MCF 10A (cell line): ENCODE results near the gene PGK2. TPM values are rescaled to one million over a fixed set of nuclear protein-coding genes. Genes with fewer than 3 reads are reported as not detected.
"Not testable (repeated sequence)": the region's sequence is repeated elsewhere in the genome, so short reads cannot be mapped to it uniquely, and the experiment has no call there.

Source experiments
- BruUV-seq: library from RNA; stranded (reverse); fragments of 400-500 nt; replicated peaks from 2 replicates; lab custom pipeline; 2021; lab: Mats Ljungman, UMichigan
- CTCF ChIA-PET: fragments of 300-600 bp; sonication (Branson Sonifier 250); formaldehyde crosslinking; extraction: SDS; loops from one replicate; lab custom pipeline; 2021; ENCODE audit warnings: antibody characterized with exemption, inconsistent platforms; lab: Yijun Ruan, JAX
- POLR2A ChIA-PET: fragments of 300-600, 350-650 bp; sonication (Branson Sonifier 250); formaldehyde crosslinking; extraction: SDS; loops from one replicate; lab custom pipeline; 2020; ENCODE audit warnings: antibody characterized with exemption, inconsistent platforms; lab: Yijun Ruan, JAX
- DNase-seq: peaks from one replicate; pipeline ENCODE4 v3.0.0-alpha.2; 2018; ENCODE audit not compliant: unreplicated experiment
- H3K27ac Mint-ChIP-seq: one replicate; pipeline ENCODE4 v1.8.0; 2022; ENCODE audit warnings: mild to moderate bottlenecking, low read depth, mixed read lengths; ENCODE audit not compliant: unreplicated experiment
- H3K27me3 Mint-ChIP-seq: one replicate; pipeline ENCODE4 v1.8.0; 2022; ENCODE audit warnings: mixed read lengths; ENCODE audit not compliant: insufficient read depth, unreplicated experiment
- H3K36me3 Mint-ChIP-seq: one replicate; pipeline ENCODE4 v1.8.0; 2022; ENCODE audit warnings: mild to moderate bottlenecking, moderate library complexity, mixed read lengths; ENCODE audit not compliant: insufficient read depth, unreplicated experiment
- H3K4me1 Mint-ChIP-seq: one replicate; pipeline ENCODE4 v1.8.0; 2022; ENCODE audit warnings: mixed read lengths; ENCODE audit not compliant: insufficient read depth, unreplicated experiment
- H3K4me3 Mint-ChIP-seq: one replicate; pipeline ENCODE4 v1.8.0; 2022; ENCODE audit warnings: mild to moderate bottlenecking, moderate library complexity, mixed read lengths; ENCODE audit not compliant: unreplicated experiment
- H3K9me3 Mint-ChIP-seq: one replicate; pipeline ENCODE4 v1.8.0; 2022; ENCODE audit warnings: mixed read lengths; ENCODE audit not compliant: unreplicated experiment
- CTCF ChIP-seq: fragments of 200-600 bp; IDR thresholded peaks from one replicate; pipeline ENCODE4 v1.8.0; 2022; ENCODE audit warnings: antibody characterized with exemption, mild to moderate bottlenecking; ENCODE audit not compliant: unreplicated experiment
- intact Hi-C: fragments of 100-400 bp; cut with micrococcal nuclease; formaldehyde crosslinking; loops from 2 replicates; pipeline ENCODE4 v1.14.1; 2022
- total RNA-seq: library from RNA; stranded (reverse); gene quantifications from 2 replicates; pipeline ENCODE4 v1.2.3, GENCODE V29; 2022

The PGK2 gene
- total RNA-seq, 1 experiment from 2014 or later, result not detected

- DNase-seq, result no peak
- H3K9me3 Mint-ChIP-seq, result no peaks in the 10 kb centered on the region
- H3K27me3 Mint-ChIP-seq, result no peaks in the 10 kb centered on the region
- H3K4me1 Mint-ChIP-seq, result no peaks in the 10 kb centered on the region
- ChIA-PET CTCF (interaction anchor here (2.3 kb wide), 1 partner anchor 12 kb away, joined by 4 read pairs; no protein-coding TSS in a partner anchor), POLR2A (interaction anchor here (0.7 kb wide), 1 partner anchor 14 kb away, joined by 4 read pairs; no protein-coding TSS in a partner anchor)
- intact Hi-C loops, result no loop called here
- no TSS peak for BruUV-seq
- H3K27ac Mint-ChIP-seq, result no peak overlapping the region
- no peak overlapping the region for H3K4me3 Mint-ChIP-seq
- no peaks in the 10 kb centered on the region for H3K36me3 Mint-ChIP-seq
- TF ChIP-seq CTCF, result no peak
These were observed 14.4 kb upstream of the PGK2 start for GRCh38 chr6:49801525-49801924.

- ChIA-PET POLR2A (interaction anchor here (0.6 kb wide), 1 partner anchor 332 kb away, joined by 3 read pairs; no protein-coding TSS in a partner anchor), CTCF (interaction anchor here (1.3 kb wide), 1 partner anchor 12 kb away, joined by 3 read pairs; the partner anchor contains the start of gene PGK2)
- DNase-seq, result no peak
- H3K36me3 Mint-ChIP-seq, result no peaks in the 10 kb centered on the region
- no peaks in the 10 kb centered on the region for H3K4me1 Mint-ChIP-seq
- H3K27ac Mint-ChIP-seq, result no peak overlapping the region
- H3K27me3 Mint-ChIP-seq, result no peaks in the 10 kb centered on the region
- H3K9me3 Mint-ChIP-seq, result no peaks in the 10 kb centered on the region
- BruUV-seq, result no TSS peak
- intact Hi-C loops, result no loop called here
- H3K4me3 Mint-ChIP-seq, result no peak overlapping the region
- TF ChIP-seq CTCF, result no peak
These were observed 12.0 kb upstream of the PGK2 start for GRCh38 chr6:49799090-49799489.

GRCh38 chr6:49796842-49797455, 9.9 kb upstream of the PGK2 start:
- BruUV-seq, intact Hi-C loops, H3K9me3 Mint-ChIP-seq, H3K4me1 Mint-ChIP-seq, CTCF ChIA-PET, H3K27ac Mint-ChIP-seq, DNase-seq, H3K36me3 Mint-ChIP-seq, H3K4me3 Mint-ChIP-seq, POLR2A ChIA-PET, H3K27me3 Mint-ChIP-seq: not testable (repeated sequence)

GRCh38 chr6:49790341-49790740, 3.3 kb upstream of the PGK2 start:
- ChIA-PET POLR2A (no interaction called here), CTCF (no interaction called here)

More at GRCh38 chr6:49790341-49790740, 3.3 kb upstream of the PGK2 start:
- no peak for TF ChIP-seq CTCF
- H3K4me3 Mint-ChIP-seq, result no peak overlapping the region
- BruUV-seq, result no TSS peak
- intact Hi-C loops, result no loop called here
- no peaks in the 10 kb centered on the region for H3K27me3 Mint-ChIP-seq
- no peak overlapping the region for H3K27ac Mint-ChIP-seq
- no peak for DNase-seq
- H3K4me1 Mint-ChIP-seq, result no peaks in the 10 kb centered on the region
- no peaks in the 10 kb centered on the region for H3K9me3 Mint-ChIP-seq
- no peaks in the 10 kb centered on the region for H3K36me3 Mint-ChIP-seq
